ENCODE results near the gene SUMO3.

SUMO3 gene

GRCh38 chr21:44791993-44792392, 25.9 kb downstream of the SUMO3 start:
- no peak overlapping the region for H3K4me3 ChIP-seq (ENCODE audit: low read depth, low read length)
- TF ChIP-seq CTCF (IDR thresholded peaks at IDR 0.05; ENCODE audit: low read depth, low read length, missing control alignments) = no peak
- in situ Hi-C loops (cut with HindIII; ENCODE audit: low sequenced_read_pairs) = no loop called here
- no peak for DNase-seq (ENCODE audit: low read depth)

- H3K4me3 ChIP-seq (ENCODE audit: low read depth, low read length) = no peak overlapping the region
- in situ Hi-C loops (cut with HindIII; ENCODE audit: low sequenced_read_pairs) = no loop called here
- no peak for TF ChIP-seq CTCF (IDR thresholded peaks at IDR 0.05; ENCODE audit: low read depth, low read length, missing control alignments)
- no peak for DNase-seq (ENCODE audit: low read depth)
These were observed 26.6 kb downstream of the SUMO3 start for GRCh38 chr21:44791246-44791645.

GRCh38 chr21:44790368-44790767, 27.5 kb downstream of the SUMO3 start:
- in situ Hi-C loops (cut with HindIII; ENCODE audit: low sequenced_read_pairs) = no loop called here
- no peak for DNase-seq (ENCODE audit: low read depth)
- no peak overlapping the region for H3K4me3 ChIP-seq (ENCODE audit: low read depth, low read length)
- no peak for TF ChIP-seq CTCF (IDR thresholded peaks at IDR 0.05; ENCODE audit: low read depth, low read length, missing control alignments)

- in situ Hi-C loops (cut with HindIII; ENCODE audit: low sequenced_read_pairs) = no loop called here
- DNase-seq (ENCODE audit: low read depth) = peak; percentile 23
- no peak for TF ChIP-seq CTCF (IDR thresholded peaks at IDR 0.05; ENCODE audit: low read depth, low read length, missing control alignments)
- no peak overlapping the region for H3K4me3 ChIP-seq (ENCODE audit: low read depth, low read length)
These were observed 28.0 kb downstream of the SUMO3 start for GRCh38 chr21:44789880-44790279.

- peak; percentile 51 for DNase-seq (ENCODE audit: low read depth)
- in situ Hi-C loops (cut with HindIII; ENCODE audit: low sequenced_read_pairs) = no loop called here
- H3K4me3 ChIP-seq (ENCODE audit: low read depth, low read length) = no peak overlapping the region
- TF ChIP-seq CTCF (IDR thresholded peaks at IDR 0.05; ENCODE audit: low read depth, low read length, missing control alignments) = no peak
These were observed 32.1 kb downstream of the SUMO3 start for GRCh38 chr21:44785620-44786335.

GRCh38 chr21:44784810-44785209, 33.1 kb downstream of the SUMO3 start:
- H3K4me3 ChIP-seq (ENCODE audit: low read depth, low read length) = no peak overlapping the region
- in situ Hi-C loops (cut with HindIII; ENCODE audit: low sequenced_read_pairs) = no loop called here
- DNase-seq (ENCODE audit: low read depth) = no peak
- no peak for TF ChIP-seq CTCF (IDR thresholded peaks at IDR 0.05; ENCODE audit: low read depth, low read length, missing control alignments)
